ENCODE measurements around the gene MOV10. TPM values are rescaled to one million over a fixed set of nuclear protein-coding genes. Genes with fewer than 3 reads are reported as not detected.
A peak's percentile ranks its signal among the peaks of the same experiment; 100 is the strongest.

The MOV10 gene
- total RNA-seq, 1 experiment from 2014 or later = 13.8 TPM

DNA sequence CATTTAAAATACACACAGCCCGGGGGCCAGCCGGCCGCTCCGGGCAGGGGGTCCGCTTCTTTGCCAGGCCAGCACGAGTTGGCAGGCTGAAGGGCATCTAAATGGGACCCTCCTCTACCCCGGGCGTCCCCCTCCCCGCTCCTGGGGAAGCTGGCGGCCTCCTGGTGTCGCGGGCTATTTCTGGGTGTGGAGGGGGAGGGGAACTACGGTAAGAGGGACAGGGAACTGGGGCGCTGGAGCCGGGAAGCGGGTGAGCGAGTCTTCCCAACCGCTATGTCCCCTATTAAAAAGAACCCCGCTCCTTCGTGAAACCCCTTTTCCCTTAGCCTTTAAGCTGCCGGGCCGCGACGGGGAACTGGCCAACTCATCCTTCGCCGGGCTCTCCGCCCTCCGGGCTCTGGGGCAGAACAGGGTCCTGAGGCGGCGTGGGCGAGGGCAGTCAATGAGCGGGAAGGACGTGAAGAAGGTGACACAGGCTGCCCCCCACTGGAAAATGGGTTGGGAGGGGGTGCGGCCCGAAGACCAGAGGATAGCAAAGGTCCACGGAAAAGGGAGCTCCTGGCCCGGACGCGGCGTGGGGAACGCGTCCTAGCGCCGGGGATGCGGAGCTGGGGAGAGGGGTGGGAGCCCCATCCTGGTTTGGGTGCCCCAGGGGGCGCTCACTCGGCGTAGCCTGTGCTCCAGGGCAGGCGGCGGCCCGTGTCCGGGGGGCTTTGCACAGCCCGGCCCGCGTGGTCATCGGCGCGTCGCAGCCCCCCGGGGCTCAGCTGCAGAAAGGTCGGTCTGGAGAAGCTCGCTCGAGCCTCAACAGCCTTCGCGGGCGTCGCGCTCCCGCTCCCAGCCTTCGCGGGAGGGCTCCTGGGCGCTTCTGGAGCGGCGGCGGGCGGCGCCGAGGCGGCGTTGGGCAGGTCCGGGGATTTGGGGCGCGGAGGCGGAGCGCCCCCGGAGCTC is 40.1 kb downstream of the MOV10 start:
- peaks cover 28% of the 10 kb centered on the region for H3K4me1 ChIP-seq (ENCODE audit: low read length)
- no peak overlapping the region for H3K27ac ChIP-seq (ENCODE audit: low read length)
- H4K20me1 ChIP-seq (ENCODE audit: insufficient read depth, low read depth, low read length) = peaks cover 3% of the 10 kb centered on the region
- H3K9me2 ChIP-seq (replicated peaks; ENCODE audit: insufficient read depth, low read length) = no peaks in the 10 kb centered on the region
- H3K9ac ChIP-seq (ENCODE audit: low read length) = peak overlapping the region; percentile 68
- H2AFZ ChIP-seq (ENCODE audit: low read length) = peak overlapping the region; percentile 74; the same call in 1 of the 2 replicates
- peak; percentile 55 for DNase-seq
- no peaks in the 10 kb centered on the region for H3K27me3 ChIP-seq (ENCODE audit: low read length)
- H3K79me2 ChIP-seq (ENCODE audit: low read length) = no peaks in the 10 kb centered on the region
- peak overlapping the region; percentile 77 for H3K4me2 ChIP-seq (ENCODE audit: low read depth, low read length, poor library complexity, severe bottlenecking)
- no peaks in the 10 kb centered on the region for H3K36me3 ChIP-seq (ENCODE audit: insufficient read depth, low read length)
- peak overlapping the region; percentile 68 for H3K4me3 ChIP-seq (ENCODE audit: low read length)
- no peaks in the 10 kb centered on the region for H3K9me3 ChIP-seq (ENCODE audit: low read length)

GRCh38 chr1:112715264-112716053 is 41.0 kb downstream of the MOV10 start, which contains the start of gene PPM1J:
Gene PPM1J (minus strand): TSS chr1:112715332. CDS start chr1:112715301, 31 bp downstream.
- H3K4me1 ChIP-seq (ENCODE audit: low read length) = peaks cover 28% of the 10 kb centered on the region
- no peak within 1 kb of the TSS for H3K27ac ChIP-seq (ENCODE audit: low read length)
- H3K9me2 ChIP-seq (replicated peaks; ENCODE audit: insufficient read depth, low read length) = no peaks in the 10 kb centered on the region
- peak; percentile 99 for DNase-seq
- peak within 1 kb of the TSS; percentile 74; the same call in 1 of the 2 replicates for H2AFZ ChIP-seq (ENCODE audit: low read length)
- H3K9ac ChIP-seq (ENCODE audit: low read length) = peak within 1 kb of the TSS; percentile 68
- no peaks in the 10 kb centered on the region for H3K79me2 ChIP-seq (ENCODE audit: low read length)
- peaks cover 3% of the 10 kb centered on the region for H4K20me1 ChIP-seq (ENCODE audit: insufficient read depth, low read depth, low read length)
- H3K9me3 ChIP-seq (ENCODE audit: low read length) = no peaks in the 10 kb centered on the region
- H3K27me3 ChIP-seq (ENCODE audit: low read length) = no peaks in the 10 kb centered on the region
- H3K4me2 ChIP-seq (ENCODE audit: low read depth, low read length, poor library complexity, severe bottlenecking) = peak within 1 kb of the TSS; percentile 77
- no peaks in the 10 kb centered on the region for H3K36me3 ChIP-seq (ENCODE audit: insufficient read depth, low read length)
- peak within 1 kb of the TSS; percentile 68 for H3K4me3 ChIP-seq (ENCODE audit: low read length)

DNA sequence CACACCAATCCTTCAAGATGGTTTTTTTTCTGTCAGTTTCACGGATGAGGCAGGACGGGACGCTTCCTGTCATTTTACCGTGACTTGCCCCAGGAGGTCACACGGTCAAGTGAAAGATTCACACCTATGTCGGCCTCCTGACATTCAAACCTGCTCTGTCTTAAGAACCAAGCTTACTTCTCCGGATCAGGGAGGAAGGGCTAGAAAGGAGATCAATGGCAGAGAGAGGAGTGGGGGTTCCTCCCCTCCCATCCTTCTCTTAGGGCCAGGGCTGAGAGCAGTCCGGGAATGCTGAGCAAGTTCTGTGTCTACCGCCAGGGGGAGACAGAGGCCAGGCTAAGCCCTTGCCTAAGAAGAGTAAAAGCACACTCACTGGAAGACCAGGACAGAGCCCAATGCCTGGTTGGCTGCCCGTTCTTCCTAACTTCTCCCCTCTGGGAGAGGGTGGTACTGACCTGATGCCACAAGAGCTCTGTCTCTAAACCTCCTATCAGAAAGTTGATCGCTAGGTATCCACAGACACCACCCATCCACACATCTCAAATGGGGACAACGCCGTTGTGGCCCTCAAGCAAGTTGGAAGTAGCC is 41.8 kb downstream of the MOV10 start:
- H3K4me3 ChIP-seq (ENCODE audit: low read length) = peak overlapping the region; percentile 68
- H3K27me3 ChIP-seq (ENCODE audit: low read length) = no peaks in the 10 kb centered on the region
- peak; percentile 91 for DNase-seq
- no peaks in the 10 kb centered on the region for H3K36me3 ChIP-seq (ENCODE audit: insufficient read depth, low read length)
- peaks cover 28% of the 10 kb centered on the region for H3K4me1 ChIP-seq (ENCODE audit: low read length)
- H3K79me2 ChIP-seq (ENCODE audit: low read length) = no peaks in the 10 kb centered on the region
- H3K9ac ChIP-seq (ENCODE audit: low read length) = 0 out of 2 replicates have a peak overlapping the region, but pooled peaks have one; percentile 45
- no peaks in the 10 kb centered on the region for H3K9me3 ChIP-seq (ENCODE audit: low read length)
- no peak overlapping the region for H3K27ac ChIP-seq (ENCODE audit: low read length)
- H4K20me1 ChIP-seq (ENCODE audit: insufficient read depth, low read depth, low read length) = peaks cover 3% of the 10 kb centered on the region
- no peaks in the 10 kb centered on the region for H3K9me2 ChIP-seq (replicated peaks; ENCODE audit: insufficient read depth, low read length)
- H2AFZ ChIP-seq (ENCODE audit: low read length) = 0 out of 2 replicates have a peak overlapping the region, but pooled peaks have one; percentile 2
- peak overlapping the region; percentile 77 for H3K4me2 ChIP-seq (ENCODE audit: low read depth, low read length, poor library complexity, severe bottlenecking)

DNA sequence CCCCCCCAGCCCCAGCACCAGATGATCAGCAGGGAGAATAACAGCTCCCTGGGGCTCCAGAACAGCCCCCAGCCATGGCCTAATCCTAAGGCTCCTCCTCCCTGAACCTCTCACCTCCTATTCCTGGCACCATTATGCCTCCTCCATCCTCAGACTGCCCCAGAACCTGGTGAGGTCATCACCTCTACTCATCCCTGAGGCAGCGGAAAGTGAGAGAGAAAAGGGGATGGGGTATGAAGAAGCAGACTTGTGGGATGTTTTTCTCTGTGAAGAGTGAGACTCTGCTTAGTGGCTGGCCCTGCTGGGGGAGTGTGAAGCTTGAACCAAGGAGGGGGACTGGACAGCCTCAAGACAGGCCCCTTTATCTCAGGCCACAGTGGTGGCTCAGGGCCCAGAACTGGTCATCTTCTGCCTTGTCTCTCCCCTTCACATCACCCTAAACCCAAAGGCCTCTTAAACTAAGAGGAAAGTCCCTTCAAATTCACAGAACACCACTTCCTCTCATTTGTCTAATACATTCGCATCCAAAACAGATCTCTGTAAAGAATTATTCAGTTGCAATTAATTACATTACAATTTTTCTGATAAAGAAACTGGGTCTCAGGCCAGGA is 42.9 kb downstream of the MOV10 start:
- Histone ChIP-seq H3K4me2 (ENCODE audit: low read depth, low read length, poor library complexity, severe bottlenecking) (no peak overlapping the region), H3K9ac (ENCODE audit: low read length) (no peak overlapping the region), H3K9me3 (ENCODE audit: low read length) (no peaks in the 10 kb centered on the region), H3K27ac (ENCODE audit: low read length) (no peak overlapping the region), H3K27me3 (ENCODE audit: low read length) (no peaks in the 10 kb centered on the region), H3K4me3 (ENCODE audit: low read length) (no peak overlapping the region), H3K36me3 (ENCODE audit: insufficient read depth, low read length) (no peaks in the 10 kb centered on the region), H2AFZ (ENCODE audit: low read length) (no peak overlapping the region), H3K79me2 (ENCODE audit: low read length) (no peaks in the 10 kb centered on the region), H4K20me1 (ENCODE audit: insufficient read depth, low read depth, low read length) (peaks cover 3% of the 10 kb centered on the region), H3K4me1 (ENCODE audit: low read length) (peaks cover 28% of the 10 kb centered on the region), H3K9me2 (replicated peaks; ENCODE audit: insufficient read depth, low read length) (no peaks in the 10 kb centered on the region)
- DNase-seq = no peak

DNA sequence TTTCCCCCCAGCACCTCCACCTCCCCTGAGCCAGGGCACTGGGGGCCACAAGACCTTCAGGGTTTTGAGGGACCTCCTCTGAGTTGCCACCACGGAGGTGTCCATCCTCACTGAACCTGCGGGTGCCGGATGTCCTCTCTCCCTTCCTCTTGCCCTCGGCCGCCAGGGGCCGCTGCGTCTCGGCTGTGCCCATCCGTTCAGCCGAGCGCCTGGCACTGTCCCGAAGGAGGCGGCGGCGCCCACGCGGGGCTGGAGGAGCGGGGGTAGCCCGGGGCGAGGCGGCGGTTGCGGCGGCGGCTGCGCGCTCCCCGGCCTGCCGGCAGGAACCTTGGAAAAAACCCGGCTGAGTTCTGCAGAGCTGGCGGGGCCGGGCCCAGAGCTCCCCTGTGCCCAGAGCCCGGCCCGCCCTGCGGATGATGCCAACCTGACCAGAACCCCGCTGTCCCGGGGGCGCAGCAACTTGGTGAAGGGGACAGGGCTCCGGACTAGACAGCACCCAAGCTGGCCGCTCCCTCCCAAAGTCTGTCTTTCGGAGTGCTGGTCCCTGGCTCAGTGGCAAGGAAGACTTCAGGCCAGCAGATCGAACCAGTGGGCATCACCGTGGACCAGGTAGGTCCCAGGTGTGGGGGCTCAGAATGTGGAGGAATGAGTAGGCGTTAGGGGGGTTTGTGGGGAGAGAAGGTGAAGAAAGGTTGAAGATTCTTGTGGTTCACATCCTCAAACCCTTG is 44.4 kb downstream of the MOV10 start:
- no peaks in the 10 kb centered on the region for H3K27me3 ChIP-seq (ENCODE audit: low read length)
- peaks cover 25% of the 10 kb centered on the region for H3K4me1 ChIP-seq (ENCODE audit: low read length)
- H3K4me3 ChIP-seq (ENCODE audit: low read length) = 0 out of 2 replicates have a peak overlapping the region, but pooled peaks have one; percentile 25
- no peaks in the 10 kb centered on the region for H3K9me3 ChIP-seq (ENCODE audit: low read length)
- no peak overlapping the region for H2AFZ ChIP-seq (ENCODE audit: low read length)
- H3K27ac ChIP-seq (ENCODE audit: low read length) = no peak overlapping the region
- no peaks in the 10 kb centered on the region for H3K36me3 ChIP-seq (ENCODE audit: insufficient read depth, low read length)
- no peak overlapping the region for H3K9ac ChIP-seq (ENCODE audit: low read length)
- peaks cover 3% of the 10 kb centered on the region for H4K20me1 ChIP-seq (ENCODE audit: insufficient read depth, low read depth, low read length)
- H3K4me2 ChIP-seq (ENCODE audit: low read depth, low read length, poor library complexity, severe bottlenecking) = peak overlapping the region; percentile 50
- H3K9me2 ChIP-seq (replicated peaks; ENCODE audit: insufficient read depth, low read length) = no peaks in the 10 kb centered on the region
- no peaks in the 10 kb centered on the region for H3K79me2 ChIP-seq (ENCODE audit: low read length)
- DNase-seq = peak; percentile 83

DNA sequence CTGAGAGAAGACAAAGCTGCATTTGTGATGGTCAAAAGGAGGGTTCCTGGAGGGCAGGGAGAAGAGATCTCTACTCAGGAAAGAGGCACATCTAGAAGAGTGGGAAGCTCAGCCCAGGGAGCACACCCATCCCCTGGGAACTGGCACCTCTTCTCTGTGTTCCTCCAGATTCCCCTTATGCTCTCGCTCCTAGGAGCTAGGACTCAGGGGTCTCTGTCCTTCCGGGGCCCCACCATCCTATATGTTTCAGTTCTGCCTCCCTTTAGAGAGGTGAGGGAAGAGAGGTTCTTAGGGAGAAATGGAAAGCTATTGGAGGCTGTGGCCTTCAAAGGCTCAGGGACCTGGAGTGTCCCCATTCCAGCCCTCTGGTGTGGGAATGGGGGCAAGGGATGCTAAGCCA is 45.2 kb downstream of the MOV10 start:
- Histone ChIP-seq H3K79me2 (ENCODE audit: low read length) (no peaks in the 10 kb centered on the region), H2AFZ (ENCODE audit: low read length) (no peak overlapping the region), H3K9me2 (replicated peaks; ENCODE audit: insufficient read depth, low read length) (no peaks in the 10 kb centered on the region), H3K4me2 (ENCODE audit: low read depth, low read length, poor library complexity, severe bottlenecking) (no peak overlapping the region), H3K9me3 (ENCODE audit: low read length) (no peaks in the 10 kb centered on the region), H3K4me1 (ENCODE audit: low read length) (peaks cover 16% of the 10 kb centered on the region), H3K27ac (ENCODE audit: low read length) (no peak overlapping the region), H3K4me3 (ENCODE audit: low read length) (no peak overlapping the region), H3K9ac (ENCODE audit: low read length) (no peak overlapping the region), H3K36me3 (ENCODE audit: insufficient read depth, low read length) (no peaks in the 10 kb centered on the region), H3K27me3 (ENCODE audit: low read length) (no peaks in the 10 kb centered on the region), H4K20me1 (ENCODE audit: insufficient read depth, low read depth, low read length) (no peaks in the 10 kb centered on the region)
- DNase-seq = no peak

- H3K27ac ChIP-seq (ENCODE audit: low read length) = no peak overlapping the region
- H3K9me2 ChIP-seq (replicated peaks; ENCODE audit: insufficient read depth, low read length) = no peaks in the 10 kb centered on the region
- no peak overlapping the region for H2AFZ ChIP-seq (ENCODE audit: low read length)
- H3K9ac ChIP-seq (ENCODE audit: low read length) = no peak overlapping the region
- H3K79me2 ChIP-seq (ENCODE audit: low read length) = no peaks in the 10 kb centered on the region
- H3K36me3 ChIP-seq (ENCODE audit: insufficient read depth, low read length) = no peaks in the 10 kb centered on the region
- no peak for DNase-seq
- no peaks in the 10 kb centered on the region for H3K27me3 ChIP-seq (ENCODE audit: low read length)
- H4K20me1 ChIP-seq (ENCODE audit: insufficient read depth, low read depth, low read length) = no peaks in the 10 kb centered on the region
- peaks cover 8% of the 10 kb centered on the region for H3K4me1 ChIP-seq (ENCODE audit: low read length)
- no peaks in the 10 kb centered on the region for H3K9me3 ChIP-seq (ENCODE audit: low read length)
- H3K4me3 ChIP-seq (ENCODE audit: low read length) = no peak overlapping the region
- no peak overlapping the region for H3K4me2 ChIP-seq (ENCODE audit: low read depth, low read length, poor library complexity, severe bottlenecking)
These were observed 46.3 kb downstream of the MOV10 start for GRCh38 chr1:112720800-112721199.
